ENCODE results near the gene ADCY5.

ADCY5 gene

GRCh38 chr3:123262226-123262625 is 186.7 kb downstream of the ADCY5 start:
- peaks cover 37% of the 10 kb centered on the region for H3K36me3 Mint-ChIP-seq (ENCODE audit: low read depth)
- peaks cover 21% of the 10 kb centered on the region for H3K9me3 Mint-ChIP-seq
- no peak overlapping the region for H3K4me3 Mint-ChIP-seq
- peaks cover 14% of the 10 kb centered on the region for H3K4me1 Mint-ChIP-seq
- H3K27ac Mint-ChIP-seq, result no peak overlapping the region
- no peak for DNase-seq
- no peaks in the 10 kb centered on the region for H3K27me3 Mint-ChIP-seq (ENCODE audit: low read depth, poor library complexity)
- no peak for TF ChIP-seq CTCF (IDR thresholded peaks at IDR 0.05)

GRCh38 chr3:123261666-123262065 is 187.2 kb downstream of the ADCY5 start:
- Mint-ChIP-seq H3K4me1 (peaks cover 14% of the 10 kb centered on the region), H3K36me3 (ENCODE audit: low read depth) (peaks cover 31% of the 10 kb centered on the region), H3K27ac (no peak overlapping the region), H3K4me3 (no peak overlapping the region), H3K27me3 (ENCODE audit: low read depth, poor library complexity) (no peaks in the 10 kb centered on the region), H3K9me3 (peaks cover 17% of the 10 kb centered on the region)
- no peak for TF ChIP-seq CTCF (IDR thresholded peaks at IDR 0.05)
- no peak for DNase-seq

- no peaks in the 10 kb centered on the region for H3K27me3 Mint-ChIP-seq (ENCODE audit: low read depth, poor library complexity)
- TF ChIP-seq CTCF (IDR thresholded peaks at IDR 0.05), result peak; percentile 44
- no peaks in the 10 kb centered on the region for H3K9me3 Mint-ChIP-seq
- peaks cover 12% of the 10 kb centered on the region for H3K4me1 Mint-ChIP-seq
- no peak overlapping the region for H3K4me3 Mint-ChIP-seq
- no peak overlapping the region for H3K27ac Mint-ChIP-seq
- no peak for DNase-seq
- H3K36me3 Mint-ChIP-seq (ENCODE audit: low read depth), result peaks cover 10% of the 10 kb centered on the region
Measured at GRCh38 chr3:123258811-123259420, 190.0 kb downstream of the ADCY5 start.

GRCh38 chr3:123258359-123258758 is 190.5 kb downstream of the ADCY5 start:
- Mint-ChIP-seq H3K4me1 (peaks cover 10% of the 10 kb centered on the region), H3K4me3 (no peak overlapping the region)
- no peak for DNase-seq

GRCh38 chr3:123256256-123256655 is 192.6 kb downstream of the ADCY5 start:
- no peak for DNase-seq
- Mint-ChIP-seq H3K27ac (no peak overlapping the region), H3K9me3 (no peaks in the 10 kb centered on the region), H3K4me1 (peaks cover 10% of the 10 kb centered on the region), H3K36me3 (ENCODE audit: low read depth) (peaks cover 9% of the 10 kb centered on the region), H3K4me3 (no peak overlapping the region), H3K27me3 (ENCODE audit: low read depth, poor library complexity) (no peaks in the 10 kb centered on the region)
- no peak for TF ChIP-seq CTCF (IDR thresholded peaks at IDR 0.05)

More at GRCh38 chr3:123258359-123258758, 190.5 kb downstream of the ADCY5 start:
- Mint-ChIP-seq H3K9me3 (no peaks in the 10 kb centered on the region), H3K27me3 (ENCODE audit: low read depth, poor library complexity) (no peaks in the 10 kb centered on the region), H3K27ac (no peak overlapping the region), H3K36me3 (ENCODE audit: low read depth) (peaks cover 9% of the 10 kb centered on the region)
- no peak for TF ChIP-seq CTCF (IDR thresholded peaks at IDR 0.05)

GRCh38 chr3:123246866-123247265 is 202.0 kb downstream of the ADCY5 start:
- H3K9me3 Mint-ChIP-seq, result no peaks in the 10 kb centered on the region
- H3K4me1 Mint-ChIP-seq, result peaks cover 6% of the 10 kb centered on the region
- no peak overlapping the region for H3K27ac Mint-ChIP-seq
- no peak for DNase-seq
- no peak overlapping the region for H3K4me3 Mint-ChIP-seq
- no peak for TF ChIP-seq CTCF (IDR thresholded peaks at IDR 0.05)
- H3K27me3 Mint-ChIP-seq (ENCODE audit: low read depth, poor library complexity), result no peaks in the 10 kb centered on the region
- peaks cover 26% of the 10 kb centered on the region for H3K36me3 Mint-ChIP-seq (ENCODE audit: low read depth)
